OCI-LY3 (cell line): ENCODE data around the gene FBXW4.

Experiments
- CTCF ChIP-seq: fragments of 200-600, 300-600 bp; sonication (generic); IDR thresholded peaks from 2 replicates; pipeline ENCODE4 v1.5.1; 2014; ENCODE audit warnings: antibody characterized with exemption, low read length, low read depth
- EZH2phosphoT487 ChIP-seq: fragments of 200-600 bp; shearing (Covaris generic); IDR thresholded peaks from 2 replicates; pipeline ENCODE4 v1.6.1; 2018; ENCODE audit warnings: antibody characterized with exemption, mixed run types, low read depth

- TF ChIP-seq EZH2phosphoT487 (no peak), CTCF (no peak)
Observed at GRCh38 chr10:101643546-101643945, 51.4 kb downstream of the FBXW4 start.
